IMR-90 (cell line): ENCODE results near the gene PCSK5. TPM values are rescaled to one million over a fixed set of nuclear protein-coding genes. Genes with fewer than 3 reads are reported as not detected.

Experiments used
- ATAC-seq: fragments of 200-7000 bp; cut with Tn5 transposase; 2 replicates; pipeline ENCODE4 v1.9.1; 2020; ENCODE audit warnings: low read depth, mild to moderate bottlenecking, moderate library complexity
- BruUV-seq: library from RNA; stranded (reverse); fragments of 400-500 nt; replicated peaks from 2 replicates; lab custom pipeline; 2021; lab: Mats Ljungman, UMichigan
- CTCF ChIA-PET: fragments of 300-600 bp; formaldehyde crosslinking; extraction: SDS; loops from one replicate; lab custom pipeline; 2021; ENCODE audit warnings: antibody characterized with exemption; lab: Yijun Ruan, JAX
- POLR2A ChIA-PET: fragments of 300-600 bp; sonication (Branson Sonifier 250); formaldehyde crosslinking; loops from one replicate; lab custom pipeline; 2022; ENCODE audit warnings: antibody characterized with exemption; ENCODE audit not compliant: unreplicated experiment; lab: Charles Lee
- DNase-seq: peaks from one replicate; pipeline ENCODE4 v3.0.0; 2013
- H2AFZ ChIP-seq: replicated peaks from 2 replicates; pipeline ENCODE3; 2013; ENCODE audit warnings: low read length, mild to moderate bottlenecking; ENCODE audit not compliant: poor library complexity
- H2AK5ac ChIP-seq: 2 replicates; pipeline ENCODE4 v1.6.1; 2013; ENCODE audit warnings: low read depth, low read length, inconsistent platforms
- H2AK9ac ChIP-seq: replicated peaks from 2 replicates; pipeline ENCODE3; 2013; ENCODE audit warnings: mild to moderate bottlenecking, low read depth, low read length, moderate library complexity; ENCODE audit not compliant: poor library complexity
- H2BK120ac ChIP-seq: 2 replicates; pipeline ENCODE4 v1.6.1; 2013; ENCODE audit warnings: low read depth, low read length, inconsistent platforms
- H2BK15ac ChIP-seq: 3 replicates; pipeline ENCODE4 v1.6.1; 2013; ENCODE audit warnings: low read depth, low read length, inconsistent platforms
- H2BK20ac ChIP-seq: 2 replicates; pipeline ENCODE4 v1.6.1; 2013; ENCODE audit warnings: low read depth, mild to moderate bottlenecking, inconsistent platforms, low read length, moderate library complexity
- H2BK5ac ChIP-seq: 2 replicates; pipeline ENCODE4 v1.6.1; 2013; ENCODE audit warnings: mild to moderate bottlenecking, low read depth, low read length, inconsistent platforms; ENCODE audit not compliant: poor library complexity, severe bottlenecking
- H3K14ac ChIP-seq: replicated peaks from 2 replicates; pipeline ENCODE4 v1.6.1; 2013; ENCODE audit warnings: low read depth, low read length, inconsistent platforms
- H3K18ac ChIP-seq: 2 replicates; pipeline ENCODE4 v1.6.1; 2013; ENCODE audit warnings: low read depth, low read length, control low read depth
- H3K23ac ChIP-seq: 2 replicates; pipeline ENCODE4 v1.6.1; 2013; ENCODE audit warnings: low read depth, low read length, inconsistent platforms
- H3K27ac ChIP-seq: 2 replicates; pipeline ENCODE4 v1.5.1; 2013; ENCODE audit warnings: mild to moderate bottlenecking, control low read depth, low read length; ENCODE audit not compliant: insufficient read depth
- H3K27me3 ChIP-seq: 2 replicates; pipeline ENCODE4 v1.6.1; 2013; ENCODE audit warnings: low read length; ENCODE audit not compliant: control insufficient read depth, insufficient read depth
- H3K36me3 ChIP-seq: 2 replicates; pipeline ENCODE4 v1.6.1; 2013; ENCODE audit warnings: low read length, mixed read lengths; ENCODE audit not compliant: control insufficient read depth, insufficient read depth
- H3K4ac ChIP-seq: 2 replicates; pipeline ENCODE4 v1.6.1; 2013; ENCODE audit warnings: low read depth, low read length, inconsistent platforms
- H3K4me1 ChIP-seq: 2 replicates; pipeline ENCODE4 v1.6.1; 2013; ENCODE audit warnings: low read length, mixed read lengths; ENCODE audit not compliant: control insufficient read depth, insufficient read depth
- H3K4me2 ChIP-seq: 2 replicates; pipeline ENCODE4 v1.6.1; 2013; ENCODE audit warnings: low read depth, mild to moderate bottlenecking, control low read depth, low read length, moderate library complexity
- H3K4me3 ChIP-seq: 2 replicates; pipeline ENCODE4 v1.5.1; 2013; ENCODE audit warnings: low read depth, mild to moderate bottlenecking, control low read depth, low read length, moderate library complexity; ENCODE audit not compliant: insufficient read depth
- H3K56ac ChIP-seq: 2 replicates; pipeline ENCODE4 v1.6.1; 2013; ENCODE audit warnings: low read length, inconsistent platforms; ENCODE audit not compliant: insufficient read depth; ENCODE audit errors: extremely low read depth
- H3K79me1 ChIP-seq, 2 experiments: 2 replicates each; pipeline ENCODE4 v1.6.1; 2013; ENCODE audit warnings: low read length in 2 of 2, inconsistent platforms in 1 of 2, low read depth in 1 of 2
- H3K9ac ChIP-seq: 2 replicates; pipeline ENCODE4 v1.6.1; 2013; ENCODE audit warnings: low read depth, low read length, control low read depth
- H3K9me1 ChIP-seq: 2 replicates; pipeline ENCODE4 v1.6.1; 2013; ENCODE audit warnings: low read length, inconsistent platforms; ENCODE audit not compliant: insufficient read depth
- H3K9me3 ChIP-seq: 2 replicates; pipeline ENCODE4 v1.6.1; 2013; ENCODE audit warnings: low read length; ENCODE audit not compliant: control insufficient read depth, insufficient read depth
- H4K20me1 ChIP-seq: 2 replicates; pipeline ENCODE4 v1.6.1; 2013; ENCODE audit warnings: low read length, inconsistent platforms; ENCODE audit not compliant: insufficient read depth
- H4K5ac ChIP-seq: 2 replicates; pipeline ENCODE4 v1.6.1; 2013; ENCODE audit warnings: mild to moderate bottlenecking, low read depth, low read length, control low read depth
- H4K8ac ChIP-seq, 2 experiments: 2 replicates each; pipeline ENCODE4 v1.6.1; 2013; ENCODE audit warnings: low read depth in 2 of 2, low read length in 2 of 2, control low read depth in 1 of 2, inconsistent platforms in 1 of 2
- H4K91ac ChIP-seq: 2 replicates; pipeline ENCODE4 v1.6.1; 2013; ENCODE audit warnings: low read depth, low read length, inconsistent platforms; ENCODE audit not compliant: insufficient read depth
- CHD1 ChIP-seq: IDR thresholded peaks from 2 replicates; pipeline ENCODE4 v1.6.1; 2012; ENCODE audit warnings: low read depth, low read length, improper control_type of control experiment
- WGBS, 2 experiments: methylation state at CpG; one replicate each; pipeline versions ENCODE4 v1.1.5 to v1.1.7; 2013; ENCODE audit warnings: missing lambda C conversion rate in 2 of 2; ENCODE audit not compliant: insufficient read length in 1 of 2; ENCODE audit errors: extremely low coverage in 2 of 2; 5-methylcytosine and 5-hydroxymethylcytosine counted together
- dilution Hi-C: fragments of 300-500 bp; cut with HindIII; formaldehyde crosslinking; loops from one replicate; pipeline ENCODE4 v1.14.3; 2018; ENCODE audit warnings: low sequenced_read_pairs; ENCODE audit not compliant: unreplicated experiment
- in situ Hi-C: fragments of 300-500 bp; cut with MboI; formaldehyde crosslinking; loops from 3 replicates; pipeline ENCODE4 v1.14.3; 2019; ENCODE audit warnings: low sequenced_read_pairs, inconsistent platforms, mixed read lengths
- intact Hi-C: fragments of 100-400 bp; cut with micrococcal nuclease; formaldehyde crosslinking; loops from 2 replicates; pipeline ENCODE4 v1.10.0; 2022
- polyA plus RNA-seq, 3 experiments: library from polyadenylated mRNA; depleted of rRNA; stranded (reverse); fragments of >200 nt; gene quantifications; 2 replicates each; pipeline ENCODE4 v1.2.3, GENCODE V29; 2012; ENCODE audit warnings: low replicate concordance in 1 of 3
- total RNA-seq: library from RNA; depleted of rRNA; stranded (reverse); fragments of >200 nt; gene quantifications from 2 replicates; pipeline ENCODE4 v1.2.3, GENCODE V29; 2012

Gene PCSK5
- total and polyA plus RNA-seq, 2 of the 4 experiments (the other 2 are of a cell fraction), result 1.5 to 3.0 TPM

DNA sequence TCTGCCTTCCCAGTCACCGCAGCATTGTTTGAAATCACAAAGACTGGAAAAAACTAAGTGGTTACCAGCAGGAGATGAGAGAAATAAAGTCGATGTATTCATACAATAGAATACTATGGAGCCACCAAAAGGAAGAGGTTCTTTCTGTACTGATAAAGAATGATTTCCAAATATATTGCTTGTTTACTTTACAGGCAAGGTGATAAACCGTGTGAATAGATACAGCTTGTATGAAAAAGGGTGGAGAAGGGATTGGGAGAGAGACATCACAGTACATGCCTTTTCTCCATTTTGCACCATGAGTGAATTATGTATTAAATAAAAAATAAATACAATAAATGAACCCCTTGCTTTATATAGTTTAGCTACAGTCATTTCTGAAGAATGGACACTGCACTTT is 412.1 kb downstream of the PCSK5 start:
- H4K91ac ChIP-seq, result no peak overlapping the region
- H3K4me2 ChIP-seq, result no peak overlapping the region
- TF ChIP-seq CHD1, result no peak
- intact Hi-C loops, result loop anchor here (2.0 to 5.0 kb wide), 10 partner anchors 86 to 1038 kb away; partner anchors contain the start of gene PCSK5
- H2BK15ac ChIP-seq, result no peak overlapping the region
- no CpG with 5 or more reads among the region's 3 CpGs for WGBS, 2 experiments
- no peaks in the 10 kb centered on the region for H3K27me3 ChIP-seq
- in situ Hi-C loops, result loop anchor here (10.0 kb wide), 1 partner anchor 1038 kb away; no protein-coding TSS in a partner anchor
- H2AK5ac ChIP-seq, result no peak overlapping the region
- H2BK20ac ChIP-seq, result no peak overlapping the region
- H4K8ac ChIP-seq, result no peak overlapping the region
- BruUV-seq, result no TSS peak
- no peak overlapping the region for H3K27ac ChIP-seq
- H3K4ac ChIP-seq, result no peak overlapping the region
- H3K36me3 ChIP-seq, result no peaks in the 10 kb centered on the region
- H2AK9ac ChIP-seq, result no peak overlapping the region
- DNase-seq (no peak), ATAC-seq (no peak)
- H3K9me1 ChIP-seq, result no peaks in the 10 kb centered on the region
- CTCF ChIA-PET, result interaction anchor here (0.6 to 1.8 kb wide), 11 partner anchors 18 to 1648 kb away, joined by 3 to 7 read pairs (median 3); no protein-coding TSS in a partner anchor
- H3K9ac ChIP-seq, result no peak overlapping the region
- POLR2A ChIA-PET, result interaction anchor here (0.6 kb wide), 2 partner anchors 241 to 566 kb away, joined by 9 to 33 read pairs; no protein-coding TSS in a partner anchor
- H3K18ac ChIP-seq, result no peak overlapping the region
- H3K79me1 ChIP-seq, result no peaks in the 10 kb centered on the region
- H3K4me1 ChIP-seq, result peaks cover 6% of the 10 kb centered on the region
- no peak overlapping the region for H3K4me3 ChIP-seq
- H4K20me1 ChIP-seq, result no peaks in the 10 kb centered on the region
- no peak overlapping the region for H2AFZ ChIP-seq
- H3K9me3 ChIP-seq, result no peaks in the 10 kb centered on the region
- no peak overlapping the region for H3K56ac ChIP-seq
- H4K5ac ChIP-seq, result no peak overlapping the region
- no peak overlapping the region for H3K14ac ChIP-seq
- no peak overlapping the region for H2BK120ac ChIP-seq
- H2BK5ac ChIP-seq, result no peak overlapping the region
- no peak overlapping the region for H3K23ac ChIP-seq
- dilution Hi-C loops, result no loop called here
